Right hindlimb (tissue), 1 donor: Measurements from ENCODE around the gene ARSK.
"Not testable (repeated sequence)": the region's sequence is repeated elsewhere in the genome, so short reads cannot be mapped to it uniquely, and the experiment has no call there.

Experiments used
- DNase-seq: peaks from one replicate; pipeline ENCODE4 v3.0.0-alpha.2; 2018

Gene ARSK

GRCh38 chr5:95623706-95624105, 68.8 kb downstream of the ARSK start:
- no peak for DNase-seq

DNA sequence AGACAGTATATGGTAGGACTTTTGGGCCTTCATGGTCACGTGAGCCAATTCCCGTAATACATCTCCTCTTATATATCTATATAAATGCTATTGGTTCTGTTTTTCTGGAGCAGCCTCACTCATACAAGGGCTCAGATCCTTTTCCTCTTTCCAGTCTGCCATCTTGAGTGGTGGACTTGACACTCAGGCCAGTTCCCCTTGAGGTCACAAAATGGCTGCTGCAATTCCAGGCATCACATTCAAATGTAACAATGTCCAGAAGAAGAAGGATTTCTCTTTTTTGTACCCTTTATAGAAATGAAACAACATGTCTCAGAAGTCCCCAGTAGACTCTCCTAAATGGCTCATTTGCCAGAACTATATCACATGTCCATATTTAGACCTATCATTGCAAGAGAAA, 69.5 kb downstream of the ARSK start:
- no peak for DNase-seq

- no peak for DNase-seq
These were observed 71.8 kb downstream of the ARSK start for GRCh38 chr5:95626701-95627100.

- no peak for DNase-seq
These were observed 73.3 kb downstream of the ARSK start for GRCh38 chr5:95627971-95628810.

DNA sequence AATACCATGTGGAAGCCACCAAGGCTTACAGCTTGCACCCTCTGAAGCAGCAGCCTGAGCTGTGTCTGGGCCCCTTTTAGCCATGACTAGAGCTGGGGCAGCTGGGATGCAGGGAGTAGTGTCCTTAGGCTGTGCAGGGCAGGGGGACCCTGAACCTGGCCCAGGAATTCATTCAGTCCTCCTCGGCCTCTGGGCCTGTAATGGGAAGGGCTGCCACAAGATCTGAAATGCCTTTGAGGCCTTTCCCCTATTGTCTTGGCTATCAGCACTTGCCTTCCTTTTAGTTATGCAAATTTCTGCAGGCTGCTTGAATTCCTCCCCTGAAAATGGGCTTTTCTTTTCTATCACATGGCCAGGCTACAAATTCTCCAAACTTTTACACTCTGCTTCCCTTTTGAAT, 74.0 kb downstream of the ARSK start:
- DNase-seq = no peak

- no peak for DNase-seq
These were observed 75.6 kb downstream of the ARSK start for GRCh38 chr5:95630394-95630917.

GRCh38 chr5:95631255-95631958, 76.5 kb downstream of the ARSK start:
- DNase-seq = no peak

- DNase-seq = no peak
These were observed 77.2 kb downstream of the ARSK start for GRCh38 chr5:95631991-95632675.

GRCh38 chr5:95632942-95633341, 78.0 kb downstream of the ARSK start:
- not testable (repeated sequence) for DNase-seq

- no peak for DNase-seq
These were observed 78.8 kb downstream of the ARSK start for GRCh38 chr5:95633671-95634070.

GRCh38 chr5:95634081-95634480, 79.2 kb downstream of the ARSK start:
- DNase-seq = no peak

- no peak for DNase-seq
These were observed 83.7 kb downstream of the ARSK start for GRCh38 chr5:95638632-95639031.

DNA sequence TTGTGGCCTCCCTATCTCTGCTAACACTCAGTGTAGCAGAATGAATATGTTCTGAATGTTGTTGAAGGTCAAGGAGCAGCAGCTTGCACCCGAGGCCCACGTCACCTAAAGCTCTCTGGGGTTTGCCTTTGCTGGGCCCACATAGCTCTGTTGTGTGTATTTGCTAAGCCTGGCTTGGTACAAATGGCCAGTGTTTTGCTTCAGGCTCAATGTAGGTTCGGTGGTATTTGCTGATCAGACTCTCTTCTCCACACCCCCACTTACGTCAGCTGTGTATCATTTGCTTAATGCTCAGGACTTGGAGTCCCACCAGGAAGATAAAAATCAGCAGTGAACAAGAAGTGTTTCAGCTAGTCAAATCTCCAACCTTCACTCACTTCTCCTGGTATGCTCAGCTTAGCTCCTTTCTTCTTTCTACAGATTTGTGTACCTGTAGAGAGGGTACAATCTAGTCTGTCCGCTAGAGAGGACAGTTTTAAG, 86.9 kb downstream of the ARSK start:
- no peak for DNase-seq

DNA sequence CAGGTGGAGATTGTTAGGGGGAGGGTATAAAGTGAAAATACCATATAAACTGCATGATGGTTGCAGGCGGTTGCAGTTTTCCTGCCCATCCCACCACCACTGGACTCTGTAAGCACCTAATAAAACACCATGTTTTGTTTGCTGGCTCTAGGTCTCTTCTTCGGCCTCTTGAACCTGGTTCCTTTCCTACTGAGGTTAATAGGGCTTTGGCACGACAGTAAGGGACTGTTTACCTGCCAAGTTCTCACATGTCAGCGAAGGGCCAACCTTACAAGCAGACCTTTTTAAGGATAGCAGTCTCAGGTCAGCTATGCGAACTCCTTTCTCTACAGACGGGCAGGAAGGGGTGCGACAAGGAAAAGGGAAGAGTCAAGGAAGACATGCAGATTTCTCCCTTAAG, 88.3 kb downstream of the ARSK start:
- no peak for DNase-seq

DNA sequence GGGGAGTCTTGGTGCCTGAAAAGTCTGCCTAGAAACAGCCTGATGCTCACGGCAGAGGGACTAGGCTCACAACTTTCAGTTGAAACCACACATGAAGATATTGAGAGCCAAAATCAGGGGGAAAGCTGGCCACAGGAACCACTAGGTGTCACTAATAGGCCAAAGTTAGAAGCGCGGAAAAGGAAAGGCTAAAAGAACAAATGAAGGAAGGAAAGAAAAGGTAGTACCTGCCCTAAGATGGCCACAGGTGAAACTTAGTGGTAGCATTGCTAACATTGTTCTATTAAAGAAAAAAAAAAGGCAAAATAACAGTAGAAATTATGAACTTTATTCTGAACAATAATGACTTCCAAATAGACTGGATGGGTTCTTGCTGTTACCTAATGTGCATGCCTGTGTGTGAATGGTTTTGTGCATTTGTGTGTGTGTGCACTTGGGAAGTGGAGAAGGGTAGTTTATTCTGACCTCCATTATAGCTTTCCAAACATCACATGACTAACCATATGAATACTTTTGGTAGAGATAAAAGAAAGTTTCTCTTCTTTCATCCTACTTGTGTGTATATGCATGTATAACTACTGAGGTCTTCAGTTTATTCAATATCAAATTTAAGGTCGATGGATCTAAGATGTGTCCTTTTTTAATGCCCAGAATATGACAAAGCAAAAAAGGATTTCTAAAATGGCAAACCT, 89.6 kb downstream of the ARSK start:
- DNase-seq = peak; percentile 39

DNA sequence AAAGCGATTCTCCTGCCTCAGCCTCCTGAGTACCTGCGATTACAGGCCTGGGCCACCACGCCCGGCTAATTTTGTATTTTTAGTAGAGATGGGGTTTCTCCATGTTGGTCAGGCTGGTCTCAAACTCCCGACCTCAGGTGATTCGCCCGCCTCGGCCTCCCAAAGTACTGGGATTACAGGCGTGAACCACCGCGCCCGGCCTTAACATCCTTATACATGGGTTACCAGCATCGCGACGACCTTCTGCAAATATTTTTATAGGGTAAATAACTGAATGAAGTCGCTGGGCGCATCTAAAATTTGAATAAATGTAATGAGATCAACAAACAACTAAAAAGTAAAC, 91.3 kb downstream of the ARSK start:
- not testable (repeated sequence) for DNase-seq

GRCh38 chr5:95646569-95647431, 91.9 kb downstream of the ARSK start, which contains the start of gene RFESD:
RFESD (plus strand) TSS chr5:95646777; CDS start chr5:95652272, 5,495 bp downstream.
- DNase-seq = peak; percentile 98

DNA sequence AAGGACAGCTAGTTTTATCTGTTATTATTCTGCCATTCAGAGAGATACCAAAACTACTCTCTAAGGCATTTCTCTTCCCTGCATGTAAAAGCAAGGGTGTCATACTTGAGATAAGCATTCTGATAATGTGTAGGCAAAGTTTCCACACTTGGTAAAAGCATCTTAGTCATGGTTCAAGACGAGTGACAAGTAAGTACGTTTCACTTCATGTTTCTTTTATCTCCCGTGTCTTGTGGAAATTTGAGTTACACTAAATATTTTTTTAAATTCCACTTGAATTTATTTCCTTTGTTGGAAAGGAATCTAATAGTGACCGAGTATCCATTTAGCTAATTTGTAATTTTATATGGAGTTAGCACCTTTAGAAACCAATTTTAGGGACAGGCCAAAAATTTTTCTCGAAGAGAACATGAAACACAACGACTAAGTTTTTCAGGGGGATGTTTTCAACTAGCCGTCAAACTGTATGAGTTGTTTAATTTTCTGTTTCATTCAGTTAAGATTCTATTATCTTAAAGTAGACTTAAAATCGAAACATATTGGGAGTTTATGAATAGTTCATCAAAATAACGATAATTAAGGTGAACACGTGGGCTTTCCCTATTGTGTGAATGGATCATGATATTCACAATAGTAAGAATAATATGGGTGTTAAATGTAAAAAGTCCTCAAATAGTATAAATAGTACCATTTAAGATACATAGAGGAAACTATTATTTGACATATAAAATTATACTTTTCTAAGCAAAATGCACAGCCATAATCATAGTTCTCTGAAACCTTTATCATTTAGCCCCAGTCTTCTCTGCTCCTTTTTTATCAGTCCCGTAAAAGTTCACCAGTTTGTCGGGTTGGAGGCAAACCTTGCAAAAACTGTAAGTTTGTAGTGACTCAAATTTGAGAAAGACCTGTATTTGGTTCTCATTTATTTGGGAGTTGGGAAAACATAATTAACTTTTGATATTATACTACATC, 93.3 kb downstream of the ARSK start:
- DNase-seq = no peak

DNA sequence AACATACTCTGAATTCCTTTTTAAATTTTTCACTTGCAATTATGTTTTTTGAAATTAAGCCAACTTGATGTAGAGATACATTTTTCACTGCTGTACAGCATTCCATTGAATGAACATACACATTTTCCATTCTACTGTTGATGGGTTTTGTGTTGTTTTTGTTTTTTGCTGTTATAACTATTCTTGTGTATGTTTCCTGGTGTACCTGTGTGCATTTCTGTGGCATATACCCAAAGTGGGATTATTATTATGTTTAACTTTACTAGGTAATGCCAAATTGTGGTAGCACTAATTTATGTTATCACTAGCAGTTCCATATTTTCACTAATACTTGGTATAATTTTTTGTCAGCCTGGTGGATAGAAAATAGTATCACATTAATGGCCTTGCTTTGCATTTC, 94.4 kb downstream of the ARSK start:
- DNase-seq = no peak

- no peak for DNase-seq
These were observed 95.1 kb downstream of the ARSK start for GRCh38 chr5:95649842-95650620.
